AG20443 (cell line): ENCODE results near the gene KCNIP4.

Experiments
- DNase-seq: peaks from one replicate; pipeline ENCODE4 v3.0.0; 2012; ENCODE audit warnings: low spot score, mixed read lengths

KCNIP4 gene

GRCh38 chr4:21555083-21555482, 393.5 kb downstream of the KCNIP4 start:
- no peak for DNase-seq

- DNase-seq, result no peak
Observed at GRCh38 chr4:21554500-21554899, 394.1 kb downstream of the KCNIP4 start.

GRCh38 chr4:21554066-21554465, 394.5 kb downstream of the KCNIP4 start:
- no peak for DNase-seq

DNA sequence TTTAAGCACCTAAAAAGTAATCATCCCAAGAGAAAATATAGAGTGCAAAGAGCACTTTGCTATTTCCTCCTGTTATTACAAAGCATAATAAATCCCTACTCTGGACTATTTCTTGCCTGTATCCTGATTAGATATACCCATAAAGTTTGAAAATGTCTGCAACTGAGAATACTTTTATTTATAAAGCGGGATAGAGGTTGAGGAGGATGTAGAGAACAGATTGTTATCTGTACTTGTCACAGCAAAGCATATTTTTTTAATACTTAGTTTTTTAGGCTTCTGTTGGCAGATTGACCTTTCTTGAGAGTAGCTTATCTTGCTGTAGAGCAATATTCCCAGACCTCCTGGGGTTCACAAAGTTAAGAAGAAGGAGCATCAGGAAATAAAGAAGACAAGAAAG, 396.1 kb downstream of the KCNIP4 start:
- DNase-seq, result no peak

DNA sequence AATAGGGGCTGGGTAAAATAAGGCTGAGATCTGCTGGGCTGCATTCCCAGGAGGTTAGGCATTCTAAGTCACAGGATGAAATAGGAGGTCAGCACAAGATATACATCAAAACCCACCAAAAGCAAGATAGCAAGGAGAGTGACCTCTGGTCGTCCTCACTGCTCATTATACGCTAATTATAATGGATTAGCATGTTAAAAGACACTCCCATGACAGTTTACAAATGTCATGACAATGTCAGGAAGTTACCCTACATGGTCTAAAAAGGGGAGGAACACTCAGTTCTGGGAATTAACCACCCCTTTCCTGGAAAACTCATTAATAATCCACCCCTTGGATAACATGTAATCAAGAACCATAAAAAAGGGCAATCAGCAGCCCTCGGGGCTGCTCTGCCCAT, 403.6 kb downstream of the KCNIP4 start:
- no peak for DNase-seq

GRCh38 chr4:21544415-21544814, 404.2 kb downstream of the KCNIP4 start:
- DNase-seq, result no peak

DNA sequence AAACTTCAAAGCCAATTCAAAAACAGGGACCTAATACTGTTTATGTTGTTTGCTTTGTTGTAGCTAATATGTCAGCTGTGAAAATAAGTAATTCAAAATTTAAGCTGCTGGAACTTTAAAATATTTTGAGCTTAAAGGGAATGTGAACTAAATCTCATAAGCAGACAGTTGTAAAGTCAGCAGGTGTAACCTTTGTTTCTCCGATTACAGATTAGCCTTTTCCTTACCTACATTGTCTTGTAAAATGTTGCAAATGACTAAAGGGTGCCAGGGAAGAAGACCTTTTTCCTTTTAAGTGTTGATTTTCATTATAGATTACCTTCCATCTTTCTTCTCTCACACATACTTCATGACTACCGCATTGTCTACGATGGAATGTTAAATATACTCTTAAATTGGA, 405.1 kb downstream of the KCNIP4 start:
- no peak for DNase-seq

GRCh38 chr4:21535898-21536297, 412.7 kb downstream of the KCNIP4 start:
- DNase-seq, result no peak

DNA sequence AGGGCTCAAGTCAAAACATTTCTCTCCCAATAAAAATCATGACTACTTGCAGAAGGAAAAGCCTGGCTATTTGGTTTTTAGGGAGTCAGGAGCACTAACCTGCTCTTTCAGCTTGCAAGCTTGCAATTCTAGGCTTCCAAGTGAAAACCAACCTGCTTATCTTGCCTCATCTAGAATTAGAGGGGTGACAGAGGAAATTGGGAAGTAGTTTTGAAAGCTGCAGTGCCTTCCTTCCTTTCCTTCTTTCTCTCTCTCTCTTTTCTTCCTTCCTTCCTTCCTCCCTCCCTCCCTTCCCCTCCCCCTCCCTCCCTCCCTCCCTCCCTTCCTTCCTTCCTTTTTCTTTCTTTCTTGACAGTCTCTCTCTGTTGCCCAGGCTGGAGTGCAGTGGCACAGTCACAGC, 417.5 kb downstream of the KCNIP4 start:
- no peak for DNase-seq

GRCh38 chr4:21529214-21529613, 419.4 kb downstream of the KCNIP4 start:
- DNase-seq, result no peak

GRCh38 chr4:21522296-21522695, 426.3 kb downstream of the KCNIP4 start:
- DNase-seq, result no peak

DNA sequence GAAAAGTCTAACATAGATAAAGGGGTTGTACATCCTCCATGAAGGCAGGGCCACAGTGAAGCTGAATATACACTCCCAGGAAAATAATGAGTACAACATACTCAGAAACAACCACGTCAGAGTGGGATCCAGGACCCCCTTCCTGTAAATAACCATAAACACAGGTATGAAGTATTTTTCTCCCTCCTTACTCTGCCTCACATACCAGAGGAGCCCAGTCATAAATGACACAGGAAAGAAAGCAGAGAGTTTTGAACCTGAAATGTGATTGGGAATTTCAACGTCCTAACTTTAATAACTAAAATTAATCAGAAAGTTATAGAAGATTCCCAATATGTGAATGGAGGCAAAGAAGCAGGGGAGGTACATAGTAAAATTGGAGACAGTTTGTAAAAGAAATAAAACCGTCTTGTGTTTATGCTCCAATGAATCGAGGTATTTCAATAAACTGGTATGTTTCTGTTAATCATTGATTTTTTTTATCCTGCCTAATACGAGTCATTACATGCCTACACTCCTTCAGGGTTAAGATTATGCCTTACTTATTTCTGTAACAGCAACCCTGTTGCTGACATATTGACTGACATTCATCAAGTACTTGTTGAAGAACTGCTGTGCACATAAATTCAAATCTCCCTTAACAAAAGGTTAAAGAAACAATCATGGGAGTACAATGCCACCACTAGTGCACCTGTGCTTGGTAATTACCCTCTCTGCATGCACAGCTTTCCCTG, 431.3 kb downstream of the KCNIP4 start:
- DNase-seq, result no peak

- no peak for DNase-seq
Observed at GRCh38 chr4:21514022-21514694, 434.4 kb downstream of the KCNIP4 start.

GRCh38 chr4:21512353-21512752, 436.2 kb downstream of the KCNIP4 start:
- peak; percentile 27 for DNase-seq

DNA sequence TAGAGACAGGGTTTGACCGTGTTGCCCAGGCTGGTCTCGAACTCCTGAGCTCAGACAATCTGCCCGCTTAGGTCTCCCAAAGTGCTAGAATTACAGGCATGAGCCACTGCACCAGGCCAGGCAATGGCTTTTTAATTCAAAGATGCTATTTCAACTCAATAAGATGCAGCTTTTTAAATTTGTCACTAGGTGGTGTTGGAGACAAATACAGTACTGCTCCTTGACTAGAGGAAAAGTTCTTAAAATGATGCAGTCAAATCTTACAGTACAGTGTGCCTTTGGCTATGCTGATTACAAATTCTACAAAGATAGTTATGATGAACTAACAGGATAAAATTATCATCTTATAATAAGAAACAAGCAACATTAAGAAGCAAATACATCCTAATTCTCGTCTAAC, 441.1 kb downstream of the KCNIP4 start:
- no peak for DNase-seq

DNA sequence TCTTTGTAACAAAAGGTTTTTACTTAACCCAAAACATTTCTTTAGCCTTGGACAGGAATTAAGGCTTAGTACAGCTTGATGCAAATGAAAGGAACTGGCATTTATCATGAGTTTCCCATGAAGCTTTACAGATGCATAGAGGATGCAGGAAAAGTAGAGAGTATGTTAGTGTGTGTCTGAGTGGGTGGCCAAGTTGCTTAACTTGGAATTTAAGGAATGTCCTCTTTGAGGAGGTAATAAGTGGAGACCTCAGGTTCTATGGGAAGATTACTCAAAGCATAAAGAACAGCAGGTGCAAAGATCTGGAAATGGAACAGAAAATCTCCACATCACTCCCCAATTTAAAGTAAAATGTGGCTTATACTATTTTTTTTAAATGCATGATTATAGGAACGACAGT, 457.9 kb downstream of the KCNIP4 start:
- no peak for DNase-seq

- DNase-seq, result no peak
Observed at GRCh38 chr4:21476757-21477156, 471.8 kb downstream of the KCNIP4 start.

DNA sequence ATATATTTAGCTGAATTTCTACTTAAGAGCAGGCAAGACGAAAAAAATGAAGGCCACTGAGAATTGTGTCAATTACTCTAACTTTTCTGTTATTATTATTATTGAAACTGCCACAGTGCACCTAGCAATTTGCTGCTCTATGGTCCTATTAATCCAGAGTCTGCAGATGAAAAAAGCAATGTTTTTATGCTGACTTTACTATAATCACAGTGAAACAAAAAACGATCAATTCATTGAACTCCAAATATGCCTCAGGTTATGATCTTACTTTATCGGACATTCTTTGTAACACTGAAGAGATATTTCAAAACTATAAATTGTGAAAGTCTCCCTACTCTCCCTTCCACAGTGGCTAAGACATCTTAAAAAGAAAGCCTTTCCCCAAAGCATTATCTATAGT, 474.4 kb downstream of the KCNIP4 start:
- no peak for DNase-seq

GRCh38 chr4:21470535-21470934, 478.0 kb downstream of the KCNIP4 start:
- peak; percentile 8 for DNase-seq

- DNase-seq, result peak; percentile 14
Observed at GRCh38 chr4:21469438-21470300, 478.9 kb downstream of the KCNIP4 start.

GRCh38 chr4:21467551-21467950, 481.0 kb downstream of the KCNIP4 start:
- no peak for DNase-seq

GRCh38 chr4:21457086-21457840, 491.3 kb downstream of the KCNIP4 start:
- DNase-seq, result no peak
